GM12891 (cell line): ENCODE results near the gene C15orf62.

ENCODE experiments used
- DNase-seq: peaks from one replicate; pipeline ENCODE4 v3.0.0; 2011; ENCODE audit warnings: low spot score; ENCODE audit not compliant: insufficient read length
- FAIRE-seq: peaks from 2 replicates; lab custom pipeline; 2011; peaks lifted over from hg19 to GRCh38; lab: Jason Lieb, UNC
- PAX5 ChIP-seq: IDR thresholded peaks from 2 replicates; pipeline ENCODE4 v1.6.1; 2011; ENCODE audit warnings: low read length, moderate library complexity, mild to moderate bottlenecking; ENCODE audit not compliant: insufficient read depth, severe bottlenecking
- POLR2A ChIP-seq: IDR thresholded peaks from 2 replicates; pipeline ENCODE4 v1.6.1; 2011; ENCODE audit warnings: low read depth, low read length, control low read depth
- POLR2AphosphoS5 ChIP-seq: IDR thresholded peaks from 2 replicates; pipeline ENCODE4 v1.6.1; 2011; ENCODE audit warnings: low read depth, low read length, control low read depth
- POU2F2 ChIP-seq: IDR thresholded peaks from 2 replicates; pipeline ENCODE4 v1.6.1; 2011; ENCODE audit warnings: low read depth, mild to moderate bottlenecking, control low read depth, low read length, moderate library complexity
- SPI1 ChIP-seq: IDR thresholded peaks from 2 replicates; pipeline ENCODE4 v1.6.1; 2011; ENCODE audit warnings: low read depth, low read length, control low read depth
- TAF1 ChIP-seq: IDR thresholded peaks from 2 replicates; pipeline ENCODE4 v1.6.1; 2011; ENCODE audit warnings: low read depth, low read length, control low read depth

C15orf62 gene

DNA sequence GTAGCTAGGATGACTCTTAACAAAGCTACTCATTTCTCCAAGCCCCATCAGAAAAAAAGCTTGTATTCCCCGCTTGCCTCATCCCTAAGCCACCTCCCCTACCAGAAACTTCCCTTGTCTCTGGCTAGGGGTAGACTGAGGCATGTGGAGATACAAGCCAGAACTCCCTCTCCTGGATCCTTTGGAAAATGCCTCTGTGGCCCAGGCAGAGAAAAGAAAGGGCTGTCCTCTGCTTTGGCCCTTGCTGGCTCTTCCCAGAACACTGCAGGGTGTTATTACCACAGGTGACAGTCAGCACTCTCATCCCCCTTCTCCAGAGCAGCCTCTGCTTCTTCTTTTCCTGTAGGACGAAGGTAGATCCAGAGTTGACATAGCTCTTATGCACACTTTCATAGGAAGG, 29.9 kb upstream of the C15orf62 start:
- FAIRE-seq (no peak), DNase-seq (no peak)
- TF ChIP-seq PAX5 = no peak
- TF ChIP-seq POLR2A = no peak

DNA sequence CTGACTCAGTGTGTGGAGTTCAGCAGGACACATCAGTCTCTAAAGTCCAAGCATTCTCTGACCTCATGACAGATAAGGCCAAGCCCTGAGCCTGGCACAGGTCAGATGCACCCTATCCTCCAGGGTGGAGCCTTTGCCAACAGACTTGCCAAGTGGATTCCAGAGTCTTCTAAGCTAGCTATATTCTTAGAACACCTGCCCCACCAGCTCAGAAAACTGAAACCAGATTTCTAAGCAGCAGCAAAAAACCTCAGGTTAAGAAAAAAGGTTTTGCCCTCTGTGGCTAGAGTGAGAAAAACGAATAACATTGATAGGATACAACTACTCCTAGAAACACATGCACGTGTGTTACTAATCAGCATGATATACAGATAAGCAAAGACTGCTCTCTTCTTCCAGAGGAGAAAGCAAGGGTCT, 26.3 kb upstream of the C15orf62 start:
- FAIRE-seq (no peak), DNase-seq (no peak)
- TF ChIP-seq POLR2AphosphoS5 = 0 out of 2 replicates have a peak, but pooled peaks have one; percentile 9
- TF ChIP-seq SPI1 = no peak
- no peak for TF ChIP-seq POLR2A
- no peak for TF ChIP-seq TAF1
- no peak for TF ChIP-seq PAX5

DNA sequence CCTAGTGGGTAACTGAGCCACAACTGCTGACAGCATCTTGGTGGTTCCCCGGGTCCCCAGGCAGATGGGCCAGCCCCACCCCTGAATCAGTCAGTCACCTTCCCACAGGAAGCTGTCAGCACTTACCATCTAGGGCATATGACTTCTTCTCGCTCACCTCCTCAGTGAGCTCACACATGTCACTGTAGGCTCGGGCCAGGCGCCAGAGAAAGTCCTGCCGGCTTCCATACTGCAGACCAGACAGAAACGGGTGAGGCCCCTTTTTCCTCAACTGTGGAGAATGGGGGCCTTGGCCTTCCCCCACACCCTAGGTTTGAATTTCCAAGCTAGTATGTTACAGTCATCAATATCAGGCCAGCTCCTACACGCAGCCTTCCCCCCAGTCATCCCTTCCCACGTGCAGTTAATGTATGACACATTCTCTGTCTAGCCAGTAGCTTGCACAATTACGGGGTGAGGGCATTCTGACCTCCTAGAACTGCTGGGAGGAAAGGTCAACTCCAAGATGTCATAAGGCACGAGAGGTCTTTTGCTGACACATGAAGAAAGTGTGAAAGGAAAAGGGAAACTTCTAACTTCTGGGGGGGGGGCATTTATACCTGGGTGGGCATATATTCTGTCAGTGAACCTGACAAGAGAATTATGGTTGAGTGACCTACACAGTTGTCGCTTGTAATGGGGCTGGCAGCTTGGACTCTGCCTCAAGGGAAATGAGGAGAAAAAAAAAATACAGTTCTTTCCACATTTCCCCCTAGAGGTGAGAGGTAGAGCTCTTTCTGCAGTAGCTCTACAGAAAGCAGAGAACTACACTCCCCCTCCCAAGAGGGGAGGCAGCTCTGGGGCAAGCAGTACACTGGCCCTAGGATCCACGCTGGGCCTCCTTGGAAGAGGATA, 25.6 kb upstream of the C15orf62 start:
- TF ChIP-seq POLR2A (no peak), POLR2AphosphoS5 (0 out of 2 replicates have a peak, but pooled peaks have one; percentile 12), PAX5 (no peak), TAF1 (no peak), POU2F2 (no peak), SPI1 (no peak)
- no peak for FAIRE-seq
- no peak for DNase-seq

DNA sequence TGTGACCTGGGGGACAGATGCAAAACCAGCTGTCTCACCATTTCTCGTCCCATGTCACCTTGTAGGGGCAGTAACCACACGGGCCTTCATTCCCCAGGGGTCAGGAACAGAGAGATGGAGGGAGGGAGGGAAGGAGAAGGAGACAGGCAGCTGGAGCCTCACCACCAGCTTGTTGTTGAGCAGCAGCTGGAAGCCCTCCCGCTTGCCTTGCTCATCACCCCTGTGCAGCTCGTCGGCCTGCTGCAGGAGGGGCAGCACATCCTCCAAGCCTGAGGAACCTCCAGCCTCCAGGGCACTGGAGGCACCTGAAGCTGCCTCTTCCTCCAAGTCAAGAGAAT, 25.0 kb upstream of the C15orf62 start:
- FAIRE-seq = no peak
- TF ChIP-seq TAF1 (no peak), PAX5 (no peak), POU2F2 (no peak), POLR2AphosphoS5 (no peak), SPI1 (no peak), POLR2A (no peak)
- no peak for DNase-seq

DNA sequence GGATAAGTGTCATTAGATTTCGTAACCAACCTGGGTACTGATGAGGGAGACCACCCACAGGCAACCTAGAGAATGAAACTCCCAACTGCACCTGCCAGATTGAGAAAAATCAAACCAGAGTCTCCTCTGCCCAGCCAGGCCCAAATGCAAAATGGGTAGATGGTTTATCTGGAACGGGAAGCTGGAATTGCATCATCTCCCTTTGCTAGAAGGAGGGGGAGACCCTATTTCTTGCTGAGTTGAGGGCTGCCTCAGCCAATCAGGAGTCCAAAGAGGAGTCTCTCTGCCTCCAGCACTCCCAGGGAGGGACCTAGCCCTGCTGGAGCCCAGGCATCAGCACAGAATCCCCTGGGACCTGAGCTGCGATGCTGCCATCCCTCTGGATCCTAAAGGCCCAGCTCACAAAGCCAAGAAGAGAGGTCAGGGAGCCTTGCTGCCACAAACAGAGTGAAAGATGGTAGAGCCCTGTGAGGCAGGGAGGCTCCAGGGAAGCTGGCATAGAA, 22.8 kb upstream of the C15orf62 start:
- no peak for DNase-seq
- no peak for TF ChIP-seq TAF1
- TF ChIP-seq PAX5 = no peak
- no peak for TF ChIP-seq SPI1
- TF ChIP-seq POU2F2 = no peak
- TF ChIP-seq POLR2AphosphoS5 = no peak
- TF ChIP-seq POLR2A = no peak
- FAIRE-seq = no peak

DNA sequence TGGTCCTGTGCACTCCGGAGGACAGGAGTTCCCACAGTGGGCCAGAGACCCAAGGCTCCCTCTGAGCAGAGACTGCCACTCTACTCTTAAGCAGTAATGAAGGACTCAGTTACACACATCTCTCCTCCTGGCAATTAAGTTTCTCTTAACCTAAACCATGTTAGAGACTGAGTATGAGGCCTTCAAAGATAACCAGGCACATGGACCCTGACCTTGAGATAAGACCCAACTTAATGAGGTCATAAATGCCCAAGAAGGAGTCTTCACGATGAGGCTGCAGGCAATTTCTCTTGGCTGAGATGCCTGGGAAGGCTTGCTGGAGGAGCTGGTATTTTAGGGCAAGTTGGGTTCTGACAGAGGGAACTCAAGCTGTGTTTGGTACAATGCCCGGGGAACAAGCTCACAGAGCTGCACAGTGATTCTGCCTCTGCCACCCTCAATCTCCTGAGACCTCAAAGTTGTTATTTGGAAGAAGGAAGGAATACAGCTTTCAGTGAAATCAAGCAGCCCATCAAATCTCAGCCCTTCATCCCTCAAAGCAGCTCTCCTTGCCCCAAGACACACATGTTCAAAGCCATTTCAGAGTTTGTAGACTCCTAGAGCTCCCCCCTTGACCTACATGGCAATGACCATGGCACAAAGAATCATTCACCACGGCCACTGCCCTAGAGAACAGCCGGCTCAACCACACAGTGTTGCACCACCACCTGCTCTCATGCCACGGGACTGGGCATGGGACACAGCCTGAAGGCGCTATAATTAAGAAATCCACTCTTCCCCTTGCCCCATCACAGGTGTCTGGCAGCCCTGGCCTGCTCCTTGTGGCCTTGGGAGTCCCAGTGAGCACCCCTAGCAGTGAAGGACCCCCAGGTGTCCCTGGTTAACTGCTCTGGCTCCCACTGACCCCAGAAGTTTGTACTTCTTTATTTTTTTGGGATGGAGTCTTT, 21.8 kb upstream of the C15orf62 start:
- DNase-seq = no peak
- no peak for FAIRE-seq
- TF ChIP-seq TAF1 (no peak), PAX5 (no peak), SPI1 (no peak), POLR2AphosphoS5 (no peak), POLR2A (no peak), POU2F2 (no peak)

DNA sequence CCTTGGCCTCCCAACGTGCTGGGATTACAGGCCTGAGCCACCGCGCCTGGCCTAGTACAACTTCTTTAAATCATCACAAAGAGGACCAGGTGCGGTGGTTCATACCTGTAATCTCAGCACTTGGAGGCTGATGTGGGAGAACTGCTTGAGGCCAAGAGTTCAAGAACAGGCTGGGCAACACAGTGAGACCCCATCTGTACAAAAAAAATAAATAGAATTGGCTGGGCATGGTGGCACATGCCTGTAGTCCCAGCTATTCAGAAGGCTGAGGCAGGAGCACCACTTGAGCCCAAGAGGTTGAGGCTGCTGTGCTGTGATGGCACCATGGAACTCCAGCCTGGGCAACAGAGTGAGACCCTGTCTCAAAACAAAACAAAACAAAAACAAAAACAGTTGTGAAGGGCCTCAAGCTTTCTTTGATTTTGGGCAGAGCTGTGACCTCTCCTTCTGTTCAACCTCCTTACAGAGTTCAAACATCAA, 20.6 kb upstream of the C15orf62 start:
- FAIRE-seq (no peak), DNase-seq (no peak)
- no peak for TF ChIP-seq POU2F2

DNA sequence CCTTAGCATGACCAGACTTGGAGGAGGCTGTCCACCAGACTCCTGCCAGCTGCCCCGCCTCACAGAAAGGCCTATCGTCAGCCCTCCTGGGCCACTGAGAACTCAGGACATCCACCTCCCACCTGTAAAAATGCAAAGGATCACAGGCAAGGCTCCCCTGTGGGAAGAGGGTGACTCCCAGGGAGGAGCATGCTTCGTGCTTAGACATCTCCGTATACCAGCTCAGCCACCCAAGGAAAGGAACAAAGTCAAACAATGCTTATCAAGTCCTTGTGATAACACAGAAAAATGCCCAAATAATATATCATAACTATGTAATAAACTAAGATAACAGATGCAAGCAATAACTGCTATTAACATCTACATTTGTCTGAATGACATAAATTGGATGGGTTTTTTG, 18.9 kb upstream of the C15orf62 start:
- TF ChIP-seq POLR2A (no peak), POU2F2 (no peak), TAF1 (no peak), SPI1 (no peak), PAX5 (no peak), POLR2AphosphoS5 (no peak)
- DNase-seq (no peak), FAIRE-seq (no peak)

DNA sequence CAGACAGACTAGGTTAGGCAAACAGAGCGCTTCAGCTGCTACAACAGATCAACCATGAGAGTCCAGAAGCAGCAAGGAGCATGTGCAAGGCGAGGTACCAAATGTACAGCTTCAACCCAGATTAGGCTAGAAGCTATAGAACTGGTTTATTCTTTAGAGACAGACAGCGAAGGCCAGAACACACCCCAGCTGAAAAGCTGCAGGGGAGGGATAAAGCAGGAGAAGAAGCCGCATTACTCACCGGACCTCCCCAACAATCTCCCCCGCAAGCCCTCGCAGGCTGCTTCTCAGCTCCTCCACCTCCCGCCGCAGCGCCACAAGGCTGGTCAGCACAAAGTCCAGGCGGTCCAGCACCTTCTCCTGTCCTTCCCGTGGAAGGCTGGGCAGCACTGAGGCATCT, 18.0 kb upstream of the C15orf62 start:
- TF ChIP-seq POU2F2 (no peak), POLR2A (no peak), SPI1 (no peak), TAF1 (no peak), PAX5 (no peak), POLR2AphosphoS5 (no peak)
- FAIRE-seq = no peak
- DNase-seq = no peak
